ENCODE data around the gene CTBP2.

DNA sequence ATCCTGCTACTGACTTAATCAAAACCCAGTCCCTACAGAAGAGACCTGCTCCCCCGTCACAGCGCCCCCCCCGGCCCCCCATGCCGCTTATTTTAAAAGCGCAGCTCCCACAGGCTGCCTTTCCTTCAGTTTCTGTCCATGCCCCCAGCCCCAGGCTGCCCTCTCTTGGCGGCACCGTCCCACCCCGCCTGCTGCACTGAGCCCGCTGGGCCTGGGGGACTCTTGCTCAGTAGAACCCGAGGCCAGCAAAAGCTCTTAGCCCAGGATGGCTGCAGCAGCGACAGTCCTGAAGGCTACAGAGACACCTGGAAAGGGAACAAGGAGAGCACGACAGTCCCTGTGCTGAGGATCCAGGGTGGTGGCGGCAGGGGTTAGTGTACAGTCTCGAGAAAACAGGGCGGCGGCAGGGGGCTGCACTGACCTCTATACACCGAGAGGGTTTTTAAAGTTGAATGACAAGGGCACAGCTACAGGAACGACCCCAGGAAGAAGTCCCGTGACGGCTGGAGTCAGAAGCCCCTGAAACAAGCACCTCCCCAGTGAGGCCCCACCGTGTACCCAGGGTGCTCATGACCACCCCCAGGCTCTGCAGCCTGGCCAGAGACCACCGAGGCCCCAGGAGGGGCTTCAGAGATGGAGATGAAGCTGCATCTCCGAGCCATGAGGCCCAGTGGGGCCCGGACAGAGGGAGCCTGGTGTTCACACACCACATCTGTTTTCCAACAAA lies 164.1 kb downstream of the CTBP2 start:
- no peak for TF ChIP-seq ARNT (IDR thresholded peaks at IDR 0.05)
- TF ChIP-seq ELF4 (IDR thresholded peaks at IDR 0.05) = no peak
- no peak for TF ChIP-seq NFRKB (IDR thresholded peaks at IDR 0.05)
- TF ChIP-seq SP1 (IDR thresholded peaks at IDR 0.05) = no peak
- TF ChIP-seq L3MBTL2 (conservative IDR thresholded peaks at IDR 0.05) = no peak
- TF ChIP-seq BHLHE40 (IDR thresholded peaks at IDR 0.05; ENCODE audit: borderline replicate concordance) = no peak
- no peak for TF ChIP-seq FOXA1 (IDR thresholded peaks at IDR 0.05)
- TF ChIP-seq SUZ12 (IDR thresholded peaks at IDR 0.05) = no peak
- no peak for TF ChIP-seq HDGF (IDR thresholded peaks at IDR 0.05; ENCODE audit: borderline replicate concordance)
- TF ChIP-seq ZNF384 (IDR thresholded peaks at IDR 0.05) = no peak
- TF ChIP-seq FOXM1 (IDR thresholded peaks at IDR 0.05; ENCODE audit: borderline replicate concordance) = no peak
- TF ChIP-seq CTBP1 (IDR thresholded peaks at IDR 0.05; ENCODE audit: borderline replicate concordance) = no peak
- TF ChIP-seq LEF1 (IDR thresholded peaks at IDR 0.05; ENCODE audit: borderline replicate concordance) = no peak
